B cell (primary cell): ENCODE measurements around the gene HSF4. TPM values are rescaled to one million over a fixed set of nuclear protein-coding genes. Genes with fewer than 3 reads are reported as not detected.

Experiments
- ATAC-seq: fragments of 200-7000 bp; cut with Tn5 transposase; one replicate; pipeline ENCODE4 v1.10.0; 2021; ENCODE audit warnings: low read depth, mild to moderate bottlenecking, moderate number of reproducible peaks, moderate library complexity
- CTCF ChIA-PET: fragments of 350-600 bp; sonication (Branson Sonifier 250); formaldehyde crosslinking; loops from one replicate; lab custom pipeline; 2021; ENCODE audit warnings: antibody characterized with exemption, inconsistent platforms; lab: Charles Lee
- POLR2A ChIA-PET: fragments of 350-600 bp; sonication (Branson Sonifier 250); formaldehyde crosslinking; loops from one replicate; lab custom pipeline; 2021; ENCODE audit warnings: antibody characterized with exemption; lab: Charles Lee
- DNase-seq: peaks from one replicate; pipeline ENCODE4 v3.0.0; 2013
- H2AFZ ChIP-seq: 2 replicates; pipeline ENCODE4 v1.6.1; 2012; ENCODE audit warnings: mild to moderate bottlenecking, low read depth, low read length; ENCODE audit not compliant: insufficient read depth, poor library complexity, severe bottlenecking
- H3K27ac ChIP-seq, 2 donors: 1 replicate in 1 of 2; 2 replicates in 1 of 2; pipeline ENCODE4 v1.5.1; 2012 to 2013; ENCODE audit warnings: low read length in 2 of 2, mild to moderate bottlenecking in 2 of 2, moderate library complexity in 1 of 2
- H3K27me3 ChIP-seq, 4 experiments: fragments of 200-600 bp in 1 of 4; sonication (generic) in 1 of 4; replicated peaks in 1 of 4; 1 replicate in 2 of 4; 2 replicates in 2 of 4; pipeline versions ENCODE4 v1.6.1 to v1.7.0; 2013 to 2016; ENCODE audit warnings: low read length in 3 of 4, mild to moderate bottlenecking in 2 of 4, mixed read lengths in 1 of 4, moderate library complexity in 1 of 4; ENCODE audit not compliant: insufficient read depth in 4 of 4, control insufficient read depth in 3 of 4; ENCODE audit errors: control extremely low read depth in 1 of 4
- H3K36me3 ChIP-seq, 2 experiments: replicated peaks in 1 of 2; 1 replicate in 1 of 2; 2 replicates in 1 of 2; pipeline versions ENCODE4 v1.6.1 to v1.7.1; 2013; ENCODE audit warnings: low read length in 1 of 2; ENCODE audit not compliant: insufficient read depth in 2 of 2, control insufficient read depth in 1 of 2; ENCODE audit errors: control extremely low read depth in 1 of 2, extremely low read depth in 1 of 2
- H3K4me1 ChIP-seq, 2 donors: fragments of 200-600 bp in 1 of 2; sonication (generic) in 1 of 2; 1 replicate in 1 of 2; 2 replicates in 1 of 2; pipeline versions ENCODE4 v1.5.1 to v1.6.1; 2013 to 2017; ENCODE audit warnings: low read length in 2 of 2; ENCODE audit not compliant: control insufficient read depth in 2 of 2, insufficient read depth in 2 of 2
- H3K4me2 ChIP-seq: replicated peaks from 2 replicates; pipeline ENCODE3; 2012; ENCODE audit warnings: mild to moderate bottlenecking, low read depth, low read length; ENCODE audit not compliant: poor library complexity, severe bottlenecking
- H3K4me3 ChIP-seq, 5 experiments: fragments of 200-600 bp in 1 of 5; sonication (generic) in 1 of 5; 1 replicate in 3 of 5; 2 replicates in 2 of 5; pipeline versions ENCODE4 v1.5.1 to v1.7.0; 2011 to 2016; ENCODE audit warnings: low read length in 4 of 5, mild to moderate bottlenecking in 4 of 5, low read depth in 2 of 5, control low read depth in 1 of 5, moderate library complexity in 1 of 5; ENCODE audit not compliant: insufficient read depth in 1 of 5; ENCODE audit errors: control extremely low read depth in 1 of 5, extremely low read depth in 1 of 5
- H3K79me2 ChIP-seq: fragments of 200-600 bp; sonication (generic); one replicate; pipeline ENCODE4 v1.6.0; 2016; ENCODE audit warnings: low read length; ENCODE audit not compliant: control insufficient read depth, insufficient read depth
- H3K9ac ChIP-seq: fragments of 200-600 bp; sonication (generic); 2 replicates; pipeline ENCODE4 v1.6.1; 2017; ENCODE audit warnings: mild to moderate bottlenecking, low read length, moderate library complexity
- H3K9me3 ChIP-seq, 3 donors: one replicate each; pipeline versions ENCODE4 v1.6.1 to v1.7.1; 2013; ENCODE audit warnings: low read length in 2 of 3; ENCODE audit not compliant: control insufficient read depth in 2 of 3, insufficient read depth in 1 of 3; ENCODE audit errors: control extremely low read depth in 1 of 3
- H4K20me1 ChIP-seq: 2 replicates; pipeline ENCODE4 v1.6.0; 2012; ENCODE audit warnings: mild to moderate bottlenecking, low read length; ENCODE audit not compliant: insufficient read depth, control insufficient read depth, poor library complexity, severe bottlenecking
- H3K27ac Mint-ChIP-seq: one replicate; pipeline ENCODE4 v1.8.0; 2021; ENCODE audit warnings: mixed read lengths
- H3K27me3 Mint-ChIP-seq: one replicate; pipeline ENCODE4 v1.8.0; 2021; ENCODE audit warnings: mixed read lengths
- H3K4me1 Mint-ChIP-seq: one replicate; pipeline ENCODE4 v1.8.0; 2021; ENCODE audit warnings: mixed read lengths
- H3K4me3 Mint-ChIP-seq: one replicate; pipeline ENCODE4 v1.8.0; 2021; ENCODE audit warnings: mixed read lengths
- H3K9me3 Mint-ChIP-seq: one replicate; pipeline ENCODE4 v1.8.0; 2022; ENCODE audit warnings: mixed read lengths; ENCODE audit not compliant: insufficient read depth
- EZH2 ChIP-seq: IDR thresholded peaks from 2 replicates; pipeline ENCODE4 v1.6.1; 2012; ENCODE audit warnings: borderline replicate concordance, low read depth, mild to moderate bottlenecking, moderate library complexity, low read length; ENCODE audit not compliant: insufficient read depth, poor library complexity, severe bottlenecking
- WGBS: methylation state at CpG from one replicate; pipeline ENCODE4 v1.1.5; 2013; ENCODE audit warnings: missing lambda C conversion rate; ENCODE audit not compliant: insufficient coverage; 5-methylcytosine and 5-hydroxymethylcytosine counted together
- intact Hi-C: fragments of 100-400 bp; cut with micrococcal nuclease; formaldehyde crosslinking; loops from one replicate; pipeline ENCODE4 v1.10.0; 2022
- polyA plus RNA-seq: library from polyadenylated mRNA; depleted of rRNA; stranded (reverse); fragments of >200 nt; gene quantifications from 2 replicates; pipeline ENCODE4 v1.2.3, GENCODE V29; 2012
- total RNA-seq, 2 donors: library from RNA; stranded (reverse); fragments of 120-200 nt in 1 of 2; gene quantifications; 1 replicate in 1 of 2; 2 replicates in 1 of 2; pipeline versions ENCODE4 v1.2.3 to v1.2.4, GENCODE V29; 2013 to 2022
- TF ChIP-seq, protein P1 (sequence below): fragments of 200-600 bp; IDR thresholded peaks from one replicate; pipeline ENCODE4 v1.8.0; 2022; ENCODE audit warnings: antibody characterized with exemption, mild to moderate bottlenecking

The HSF4 gene
- total and polyA plus RNA-seq, 2 donors (not counting 1 experiment from before 2014, with no cell fraction given): 11.9 to 12.2 TPM

GRCh38 chr16:67177743-67178699, 13.5 kb downstream of the HSF4 start:
- Mint-ChIP-seq H3K4me1 (peaks cover 23% of the 10 kb centered on the region), H3K27me3 (peaks cover 36% of the 10 kb centered on the region), H3K4me3 (peak overlapping the region; percentile 80), H3K27ac (no peak overlapping the region), H3K9me3 (no peaks in the 10 kb centered on the region)
- H3K27me3 ChIP-seq: peaks cover 0 to 61% (median 26%) of the 10 kb centered on the region in 4 experiments
- no peaks in the 10 kb centered on the region for H3K79me2 ChIP-seq
- H3K4me1 ChIP-seq: peaks cover 31% of the 10 kb centered on the region in 2 donors
- H3K27ac ChIP-seq: no peak overlapping the region
- ATAC-seq (peak; percentile 53), DNase-seq (peak; percentile 68)
- peak overlapping the region in 3 of 5 experiments; percentile 36 to 51 (median 49) for H3K4me3 ChIP-seq
- H2AFZ ChIP-seq: peak overlapping the region; percentile 72
- H3K4me2 ChIP-seq: peak overlapping the region; percentile 86
- peak overlapping the region; percentile 60 for H3K9ac ChIP-seq
- 6% methylated on average over 73 of the region's 73 CpGs for WGBS
- peaks cover 4% of the 10 kb centered on the region for H4K20me1 ChIP-seq
- CTCF ChIA-PET: interaction anchor here (1.0 to 3.6 kb wide), 3 partner anchors 7 to 23 kb away, joined by 4 to 15 read pairs (median 6); no protein-coding TSS in a partner anchor
- TF ChIP-seq EZH2: no peak
- TF ChIP-seq, protein P1, sequence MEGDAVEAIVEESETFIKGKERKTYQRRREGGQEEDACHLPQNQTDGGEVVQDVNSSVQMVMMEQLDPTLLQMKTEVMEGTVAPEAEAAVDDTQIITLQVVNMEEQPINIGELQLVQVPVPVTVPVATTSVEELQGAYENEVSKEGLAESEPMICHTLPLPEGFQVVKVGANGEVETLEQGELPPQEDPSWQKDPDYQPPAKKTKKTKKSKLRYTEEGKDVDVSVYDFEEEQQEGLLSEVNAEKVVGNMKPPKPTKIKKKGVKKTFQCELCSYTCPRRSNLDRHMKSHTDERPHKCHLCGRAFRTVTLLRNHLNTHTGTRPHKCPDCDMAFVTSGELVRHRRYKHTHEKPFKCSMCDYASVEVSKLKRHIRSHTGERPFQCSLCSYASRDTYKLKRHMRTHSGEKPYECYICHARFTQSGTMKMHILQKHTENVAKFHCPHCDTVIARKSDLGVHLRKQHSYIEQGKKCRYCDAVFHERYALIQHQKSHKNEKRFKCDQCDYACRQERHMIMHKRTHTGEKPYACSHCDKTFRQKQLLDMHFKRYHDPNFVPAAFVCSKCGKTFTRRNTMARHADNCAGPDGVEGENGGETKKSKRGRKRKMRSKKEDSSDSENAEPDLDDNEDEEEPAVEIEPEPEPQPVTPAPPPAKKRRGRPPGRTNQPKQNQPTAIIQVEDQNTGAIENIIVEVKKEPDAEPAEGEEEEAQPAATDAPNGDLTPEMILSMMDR: no peak
- H3K36me3 ChIP-seq: no peaks in the 10 kb centered on the region
- peaks cover 0 to 10% (median 0%) of the 10 kb centered on the region in 3 donors for H3K9me3 ChIP-seq
- POLR2A ChIA-PET: interaction anchor here (0.6 to 0.7 kb wide), 2 partner anchors 82 to 199 kb away, joined by 3 to 8 read pairs; no protein-coding TSS in a partner anchor
- intact Hi-C loops: no loop called here
